Astrocyte (in vitro differentiated cells and primary cell): ENCODE results near the gene C16orf95. TPM values are rescaled to one million over a fixed set of nuclear protein-coding genes. Genes with fewer than 3 reads are reported as not detected.
"Not testable (repeated sequence)": the region's sequence is repeated elsewhere in the genome, so short reads cannot be mapped to it uniquely, and the experiment has no call there.

Experiments used
- DNase-seq: peaks from one replicate; pipeline ENCODE4 v3.0.0-alpha.2; 2010; ENCODE audit warnings: low read depth
- FAIRE-seq: peaks from 2 replicates; lab custom pipeline; 2011; peaks lifted over from hg19 to GRCh38; lab: Jason Lieb, UNC
- H2AFZ ChIP-seq: 2 replicates; pipeline ENCODE4 v1.6.0; 2012; ENCODE audit warnings: low read depth, low read length, inconsistent platforms
- H3K27ac ChIP-seq: 2 replicates; pipeline ENCODE4 v1.5.1; 2011; ENCODE audit warnings: low read depth, low read length, inconsistent platforms
- H3K27me3 ChIP-seq: 2 replicates; pipeline ENCODE4 v1.6.0; 2011; ENCODE audit warnings: low read length, inconsistent platforms; ENCODE audit not compliant: insufficient read depth
- H3K36me3 ChIP-seq: 2 replicates; pipeline ENCODE4 v1.5.1; 2011; ENCODE audit warnings: low read length, inconsistent platforms; ENCODE audit not compliant: insufficient read depth
- H3K4me1 ChIP-seq: 2 replicates; pipeline ENCODE4 v1.5.1; 2011; ENCODE audit warnings: low read length, inconsistent platforms; ENCODE audit not compliant: insufficient read depth
- H3K4me2 ChIP-seq: 2 replicates; pipeline ENCODE4 v1.6.0; 2012; ENCODE audit warnings: low read length, inconsistent platforms
- H3K4me3 ChIP-seq: 2 replicates; pipeline ENCODE4 v1.5.1; 2011; ENCODE audit warnings: low read depth, mild to moderate bottlenecking, low read length, inconsistent platforms; ENCODE audit not compliant: insufficient read depth
- H3K79me2 ChIP-seq: 2 replicates; pipeline ENCODE4 v1.6.0; 2012; ENCODE audit warnings: mild to moderate bottlenecking, low read length, inconsistent platforms; ENCODE audit not compliant: insufficient read depth
- H3K9ac ChIP-seq: 2 replicates; pipeline ENCODE4 v1.6.0; 2012; ENCODE audit warnings: mild to moderate bottlenecking, low read length, inconsistent platforms
- H3K9me3 ChIP-seq: 2 replicates; pipeline ENCODE4 v1.5.1; 2012; ENCODE audit warnings: low read depth, mild to moderate bottlenecking, low read length, inconsistent platforms; ENCODE audit not compliant: insufficient read depth
- H4K20me1 ChIP-seq: 2 replicates; pipeline ENCODE4 v1.6.0; 2012; ENCODE audit warnings: low read length, inconsistent platforms; ENCODE audit not compliant: insufficient read depth
- H3K27ac Mint-ChIP-seq: one replicate; pipeline ENCODE4 v1.8.0; 2021; ENCODE audit warnings: mild to moderate bottlenecking, mixed read lengths; ENCODE audit not compliant: unreplicated experiment
- H3K27me3 Mint-ChIP-seq: one replicate; pipeline ENCODE4 v1.8.0; 2021; ENCODE audit warnings: low read depth, mixed read lengths; ENCODE audit not compliant: unreplicated experiment
- H3K36me3 Mint-ChIP-seq: one replicate; pipeline ENCODE4 v1.8.0; 2021; ENCODE audit warnings: low read depth, mixed read lengths; ENCODE audit not compliant: unreplicated experiment
- H3K4me1 Mint-ChIP-seq: one replicate; pipeline ENCODE4 v1.8.0; 2021; ENCODE audit warnings: low read depth, mixed read lengths; ENCODE audit not compliant: unreplicated experiment
- H3K4me3 Mint-ChIP-seq: one replicate; pipeline ENCODE4 v1.8.0; 2021; ENCODE audit warnings: mild to moderate bottlenecking, moderate library complexity, mixed read lengths; ENCODE audit not compliant: unreplicated experiment
- H3K9me3 Mint-ChIP-seq: one replicate; pipeline ENCODE4 v1.8.0; 2021; ENCODE audit warnings: mild to moderate bottlenecking, mixed read lengths; ENCODE audit not compliant: unreplicated experiment
- CTCF ChIP-seq: IDR thresholded peaks from 2 replicates; pipeline ENCODE4 v1.5.1; 2011; ENCODE audit warnings: low read depth, mild to moderate bottlenecking, inconsistent platforms, low read length, moderate library complexity; ENCODE audit not compliant: insufficient read depth
- EZH2 ChIP-seq: IDR thresholded peaks from 2 replicates; pipeline ENCODE4 v1.6.1; 2012; ENCODE audit warnings: mild to moderate bottlenecking, low read length, inconsistent platforms; ENCODE audit not compliant: insufficient read depth
- total RNA-seq: library from RNA; stranded (reverse); gene quantifications from 2 replicates; pipeline ENCODE4 v1.2.1, GENCODE V29; 2021

C16orf95 gene
- total RNA-seq, 1 donor from 2014 or later, result 3.3 TPM

GRCh38 chr16:87342978-87343752 lies 26.0 kb upstream of the C16orf95 start:
- Mint-ChIP-seq H3K9me3 (no peaks in the 10 kb centered on the region), H3K4me1 (peaks cover 17% of the 10 kb centered on the region), H3K27me3 (no peaks in the 10 kb centered on the region), H3K36me3 (peaks cover 35% of the 10 kb centered on the region), H3K27ac (no peak overlapping the region), H3K4me3 (no peak overlapping the region)
- peaks cover 4% of the 10 kb centered on the region for H3K36me3 ChIP-seq
- H3K4me2 ChIP-seq, result no peak overlapping the region
- FAIRE-seq (no peak), DNase-seq (no peak)
- H3K9ac ChIP-seq, result no peak overlapping the region
- H3K4me1 ChIP-seq, result peaks cover 13% of the 10 kb centered on the region
- H3K4me3 ChIP-seq, result no peak overlapping the region
- TF ChIP-seq CTCF, result no peak
- no peak for TF ChIP-seq EZH2
- H3K27ac ChIP-seq, result no peak overlapping the region
- no peak overlapping the region for H2AFZ ChIP-seq
- H3K27me3 ChIP-seq, result no peaks in the 10 kb centered on the region
- H4K20me1 ChIP-seq, result peaks cover 55% of the 10 kb centered on the region
- peaks cover 22% of the 10 kb centered on the region for H3K79me2 ChIP-seq
- no peaks in the 10 kb centered on the region for H3K9me3 ChIP-seq

- Mint-ChIP-seq H3K27ac (no peak overlapping the region), H3K4me3 (no peak overlapping the region), H3K4me1 (peaks cover 17% of the 10 kb centered on the region), H3K9me3 (no peaks in the 10 kb centered on the region), H3K36me3 (peaks cover 37% of the 10 kb centered on the region), H3K27me3 (no peaks in the 10 kb centered on the region)
- Histone ChIP-seq H3K9ac (no peak overlapping the region), H3K4me2 (no peak overlapping the region), H3K79me2 (peaks cover 15% of the 10 kb centered on the region), H2AFZ (no peak overlapping the region), H3K27ac (no peak overlapping the region), H3K27me3 (no peaks in the 10 kb centered on the region), H4K20me1 (peaks cover 55% of the 10 kb centered on the region), H3K36me3 (peaks cover 4% of the 10 kb centered on the region), H3K9me3 (no peaks in the 10 kb centered on the region), H3K4me3 (no peak overlapping the region), H3K4me1 (peaks cover 13% of the 10 kb centered on the region)
- TF ChIP-seq CTCF (no peak), EZH2 (no peak)
- DNase-seq (no peak), FAIRE-seq (no peak)
These were observed 25.3 kb upstream of the C16orf95 start for GRCh38 chr16:87342504-87342903.

GRCh38 chr16:87340198-87340597 lies 23.0 kb upstream of the C16orf95 start:
- Histone ChIP-seq H3K79me2 (peaks cover 17% of the 10 kb centered on the region), H3K9ac (no peak overlapping the region), H3K9me3 (no peaks in the 10 kb centered on the region), H3K27ac (no peak overlapping the region), H2AFZ (no peak overlapping the region), H3K4me2 (no peak overlapping the region), H3K4me1 (peaks cover 7% of the 10 kb centered on the region), H4K20me1 (peaks cover 54% of the 10 kb centered on the region), H3K4me3 (no peak overlapping the region), H3K36me3 (peaks cover 4% of the 10 kb centered on the region), H3K27me3 (no peaks in the 10 kb centered on the region)
- Mint-ChIP-seq H3K9me3 (no peaks in the 10 kb centered on the region), H3K4me3 (no peak overlapping the region), H3K27me3 (no peaks in the 10 kb centered on the region), H3K36me3 (peaks cover 30% of the 10 kb centered on the region), H3K27ac (no peak overlapping the region), H3K4me1 (peaks cover 12% of the 10 kb centered on the region)
- TF ChIP-seq EZH2 (no peak), CTCF (no peak)
- no peak for FAIRE-seq
- no peak for DNase-seq

GRCh38 chr16:87339724-87340105 lies 22.5 kb upstream of the C16orf95 start:
- DNase-seq, H3K36me3 ChIP-seq, H3K27ac ChIP-seq, H3K9ac ChIP-seq, H2AFZ ChIP-seq, H3K27me3 Mint-ChIP-seq, H3K4me3 Mint-ChIP-seq, H3K9me3 Mint-ChIP-seq, H3K9me3 ChIP-seq, H3K27me3 ChIP-seq, H3K27ac Mint-ChIP-seq, H3K4me1 ChIP-seq, H3K4me3 ChIP-seq, FAIRE-seq, H3K4me2 ChIP-seq: not testable (repeated sequence)
- peaks cover 17% of the 10 kb centered on the region for H3K79me2 ChIP-seq
- peaks cover 12% of the 10 kb centered on the region for H3K4me1 Mint-ChIP-seq
- peaks cover 51% of the 10 kb centered on the region for H4K20me1 ChIP-seq
- H3K36me3 Mint-ChIP-seq, result peaks cover 32% of the 10 kb centered on the region
